ENCODE measurements around the gene FRMD5. TPM values are rescaled to one million over a fixed set of nuclear protein-coding genes. Genes with fewer than 3 reads are reported as not detected.

Gene FRMD5
- total and polyA plus RNA-seq, 2 experiments from 2014 or later = 5.9 to 10.1 TPM

GRCh38 chr15:43826029-43826507, 369.0 kb downstream of the FRMD5 start:
- Mint-ChIP-seq H3K9me3 (peaks cover 23% of the 10 kb centered on the region), H3K4me1 (peaks cover 4% of the 10 kb centered on the region; the same call in 1 of the 3 replicates), H3K36me3 (ENCODE audit: low read depth) (peaks cover 32% of the 10 kb centered on the region), H3K27me3 (ENCODE audit: insufficient read depth, low read depth, poor library complexity) (peaks cover 27% of the 10 kb centered on the region), H3K27ac (no peak overlapping the region), H3K4me3 (peak overlapping the region; percentile 83; the same call in 2 of the 3 replicates)
- TF ChIP-seq ZNF331 (CRISPR knock-in tag; IDR thresholded peaks at IDR 0.05; ENCODE audit: low read depth) (no peak), CREB1 (CRISPR knock-in tag; IDR thresholded peaks at IDR 0.05; ENCODE audit: low read depth) (no peak), CTCF (conservative IDR thresholded peaks at IDR 0.05; ENCODE audit: low read depth in 2 of 2) (no peak), EZH2phosphoT487 (IDR thresholded peaks at IDR 0.05; ENCODE audit: unreplicated experiment) (no peak), NANOG (IDR thresholded peaks at IDR 0.05; ENCODE audit: borderline replicate concordance) (no peak), POLR2AphosphoS5 (IDR thresholded peaks at IDR 0.05; ENCODE audit: low read depth) (no peak), ZNF114 (CRISPR knock-in tag; IDR thresholded peaks at IDR 0.05) (no peak), EZH2 (IDR thresholded peaks at IDR 0.05; ENCODE audit: low read depth, unreplicated experiment) (no peak), REST (IDR thresholded peaks at IDR 0.05; ENCODE audit: unreplicated experiment) (no peak), ZNF462 (CRISPR knock-in tag; IDR thresholded peaks at IDR 0.05) (no peak), STAT1 (IDR thresholded peaks at IDR 0.05; ENCODE audit: unreplicated experiment) (no peak), JUNB (IDR thresholded peaks at IDR 0.05; ENCODE audit: unreplicated experiment) (no peak), ETS1 (IDR thresholded peaks at IDR 0.05) (no peak)
- Histone ChIP-seq H4K20me1 (replicated peaks; ENCODE audit: insufficient read depth) (peaks cover 7% of the 10 kb centered on the region; the same call in 1 of the 2 replicates), H3F3A (replicated peaks; ENCODE audit: low read depth) (peaks cover 14% of the 10 kb centered on the region), H3K4me2 (peak overlapping the region; percentile 89), H3K4me3 (peak overlapping the region; percentile 69), H3K36me3 (ENCODE audit: insufficient read depth) (no peaks in the 10 kb centered on the region; the same call in 1 of the 2 replicates), H3K27ac (ENCODE audit: low read depth) (no peak overlapping the region), H3K79me2 (replicated peaks; ENCODE audit: insufficient read depth) (peaks cover 32% of the 10 kb centered on the region), H3K9me2 (ENCODE audit: insufficient read depth) (peaks cover 12% of the 10 kb centered on the region), H2AFZ (peak overlapping the region; percentile 83; the same call in 1 of the 2 replicates), H3K27me3 (ENCODE audit: insufficient read depth) (peaks cover 15% of the 10 kb centered on the region), H3K4me1 (ENCODE audit: insufficient read depth) (no peaks in the 10 kb centered on the region)
- DNase-seq (ENCODE audit: low spot score) (no peak), ATAC-seq (no peak)

All from GM23338 (cell line).